HCT116 (cell line): ENCODE measurements around the gene KRT37.

Experiments used
- CTCF ChIP-seq, 3 experiments: fragments of 200-600 bp in 1 of 3; sonication (generic) in 1 of 3; IDR thresholded peaks in 2 of 3; conservative IDR thresholded peaks in 1 of 3; 2 replicates each; pipeline ENCODE4 v1.5.1; 2012 to 2017; ENCODE audit warnings: low read depth in 2 of 3, low read length in 2 of 3, antibody characterized with exemption in 1 of 3, borderline replicate concordance in 1 of 3, control low read depth in 1 of 3, mild to moderate bottlenecking in 1 of 3, mixed read lengths in 1 of 3, mixed run types in 1 of 3, moderate library complexity in 1 of 3; ENCODE audit not compliant: insufficient read depth in 1 of 3
- EZH2 ChIP-seq: fragments of 200-600 bp; sonication (generic); IDR thresholded peaks from 2 replicates; pipeline ENCODE4 v1.6.1; 2017; ENCODE audit warnings: antibody characterized with exemption, mixed run types
- EZH2phosphoT487 ChIP-seq: fragments of 200-600 bp; IDR thresholded peaks from 2 replicates; pipeline ENCODE4 v1.6.1; 2018; ENCODE audit warnings: antibody characterized with exemption, borderline replicate concordance
- FOSL1 ChIP-seq: IDR thresholded peaks from 2 replicates; pipeline ENCODE4 v1.6.1; 2012; ENCODE audit warnings: low read depth
- POLR2A ChIP-seq: IDR thresholded peaks from 2 replicates; pipeline ENCODE4 v1.7.0; 2011; ENCODE audit warnings: borderline replicate concordance; ENCODE audit not compliant: insufficient read depth, insufficient read length; ENCODE audit errors: extremely low read depth
- POLR2AphosphoS5 ChIP-seq: IDR thresholded peaks from 2 replicates; pipeline ENCODE4 v1.6.1; 2011; ENCODE audit warnings: mild to moderate bottlenecking, low read depth, low read length, moderate library complexity
- RAD21 ChIP-seq: IDR thresholded peaks from 2 replicates; pipeline ENCODE4 v1.6.1; 2012; ENCODE audit warnings: low read depth, mild to moderate bottlenecking
- SIN3A ChIP-seq: IDR thresholded peaks from 2 replicates; pipeline ENCODE4 v1.6.1; 2012; ENCODE audit warnings: low read depth
- SP1 ChIP-seq: IDR thresholded peaks from 2 replicates; pipeline ENCODE4 v1.6.1; 2012; ENCODE audit warnings: low read depth
- ZFX ChIP-seq: fragments of 450-650 bp; IDR thresholded peaks from 2 replicates; pipeline ENCODE4 v1.6.1; 2017
- ZNF274 ChIP-seq: fragments of 200-500 bp; sonication (Bioruptor generic); IDR thresholded peaks from 2 replicates; pipeline ENCODE4 v1.6.1; 2014; ENCODE audit warnings: mild to moderate bottlenecking, low read depth, low read length, inconsistent platforms
- TF ChIP-seq, protein P1 (sequence below): IDR thresholded peaks from 2 replicates; pipeline ENCODE4 v1.6.1; 2012
- TF ChIP-seq, protein P2 (sequence below): IDR thresholded peaks from 2 replicates; pipeline ENCODE4 v1.6.1; 2012
- TF ChIP-seq, protein P3 (sequence below): IDR thresholded peaks from 2 replicates; pipeline ENCODE4 v1.6.1; 2012; ENCODE audit warnings: low read depth

- no peak for TF ChIP-seq POLR2AphosphoS5
- no peak for TF ChIP-seq EZH2
- TF ChIP-seq CTCF (IDR thresholded peaks at IDR 0.05 in 2 of 3, conservative IDR thresholded peaks at IDR 0.05 in 1 of 3; ENCODE audit: borderline replicate concordance in 1 of 3, insufficient read depth in 1 of 3, low read depth in 2 of 3, low read length in 2 of 3) = no peak
- TF ChIP-seq, protein P1, sequence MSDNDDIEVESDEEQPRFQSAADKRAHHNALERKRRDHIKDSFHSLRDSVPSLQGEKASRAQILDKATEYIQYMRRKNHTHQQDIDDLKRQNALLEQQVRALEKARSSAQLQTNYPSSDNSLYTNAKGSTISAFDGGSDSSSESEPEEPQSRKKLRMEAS = no peak
- TF ChIP-seq POLR2A = no peak
- TF ChIP-seq FOSL1 = no peak
- TF ChIP-seq, protein P2, sequence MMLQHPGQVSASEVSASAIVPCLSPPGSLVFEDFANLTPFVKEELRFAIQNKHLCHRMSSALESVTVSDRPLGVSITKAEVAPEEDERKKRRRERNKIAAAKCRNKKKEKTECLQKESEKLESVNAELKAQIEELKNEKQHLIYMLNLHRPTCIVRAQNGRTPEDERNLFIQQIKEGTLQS = no peak
- no peak for TF ChIP-seq EZH2phosphoT487
- no peak for TF ChIP-seq RAD21
- TF ChIP-seq, protein P3, sequence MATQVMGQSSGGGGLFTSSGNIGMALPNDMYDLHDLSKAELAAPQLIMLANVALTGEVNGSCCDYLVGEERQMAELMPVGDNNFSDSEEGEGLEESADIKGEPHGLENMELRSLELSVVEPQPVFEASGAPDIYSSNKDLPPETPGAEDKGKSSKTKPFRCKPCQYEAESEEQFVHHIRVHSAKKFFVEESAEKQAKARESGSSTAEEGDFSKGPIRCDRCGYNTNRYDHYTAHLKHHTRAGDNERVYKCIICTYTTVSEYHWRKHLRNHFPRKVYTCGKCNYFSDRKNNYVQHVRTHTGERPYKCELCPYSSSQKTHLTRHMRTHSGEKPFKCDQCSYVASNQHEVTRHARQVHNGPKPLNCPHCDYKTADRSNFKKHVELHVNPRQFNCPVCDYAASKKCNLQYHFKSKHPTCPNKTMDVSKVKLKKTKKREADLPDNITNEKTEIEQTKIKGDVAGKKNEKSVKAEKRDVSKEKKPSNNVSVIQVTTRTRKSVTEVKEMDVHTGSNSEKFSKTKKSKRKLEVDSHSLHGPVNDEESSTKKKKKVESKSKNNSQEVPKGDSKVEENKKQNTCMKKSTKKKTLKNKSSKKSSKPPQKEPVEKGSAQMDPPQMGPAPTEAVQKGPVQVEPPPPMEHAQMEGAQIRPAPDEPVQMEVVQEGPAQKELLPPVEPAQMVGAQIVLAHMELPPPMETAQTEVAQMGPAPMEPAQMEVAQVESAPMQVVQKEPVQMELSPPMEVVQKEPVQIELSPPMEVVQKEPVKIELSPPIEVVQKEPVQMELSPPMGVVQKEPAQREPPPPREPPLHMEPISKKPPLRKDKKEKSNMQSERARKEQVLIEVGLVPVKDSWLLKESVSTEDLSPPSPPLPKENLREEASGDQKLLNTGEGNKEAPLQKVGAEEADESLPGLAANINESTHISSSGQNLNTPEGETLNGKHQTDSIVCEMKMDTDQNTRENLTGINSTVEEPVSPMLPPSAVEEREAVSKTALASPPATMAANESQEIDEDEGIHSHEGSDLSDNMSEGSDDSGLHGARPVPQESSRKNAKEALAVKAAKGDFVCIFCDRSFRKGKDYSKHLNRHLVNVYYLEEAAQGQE = no peak
- TF ChIP-seq SP1 = no peak; the same call in 1 of the 2 replicates
- TF ChIP-seq ZNF274 = no peak
- TF ChIP-seq SIN3A = no peak
- no peak for TF ChIP-seq ZFX
These were observed 22.2 kb downstream of the KRT37 start for GRCh38 chr17:41402161-41402560.
